Breast epithelium (tissue), 4 donors: ENCODE data around the gene ATXN7L1. TPM values are rescaled to one million over a fixed set of nuclear protein-coding genes. Genes with fewer than 3 reads are reported as not detected.

ENCODE experiments used
- DNase-seq, 2 donors: peaks; one replicate each; pipeline ENCODE4 v3.0.0-alpha.2; 2019; ENCODE audit warnings: low spot score in 2 of 2
- H3K27ac ChIP-seq, 2 donors: fragments of 200-600 bp; sonication (generic) in 1 of 2; one replicate each; pipeline ENCODE4 v1.5.1; 2016 to 2019; ENCODE audit warnings: mild to moderate bottlenecking in 1 of 2
- H3K27me3 ChIP-seq, 2 donors: fragments of 200-600 bp; sonication (generic) in 1 of 2; one replicate each; pipeline versions ENCODE4 v1.5.1 to v1.6.0; 2017 to 2019; ENCODE audit warnings: control low read depth in 1 of 2, mild to moderate bottlenecking in 1 of 2
- H3K36me3 ChIP-seq: fragments of 200-600 bp; one replicate; pipeline ENCODE4 v1.5.1; 2019
- H3K4me1 ChIP-seq, 2 donors: fragments of 200-600 bp; sonication (generic); one replicate each; pipeline ENCODE4 v1.5.1; 2016 to 2019; ENCODE audit warnings: control low read depth in 1 of 2
- H3K4me3 ChIP-seq, 3 donors: fragments of 200-600 bp; sonication (generic); 1 replicate in 2 of 3; 2 replicates in 1 of 3; pipeline ENCODE4 v1.5.1; 2016 to 2019; ENCODE audit warnings: mild to moderate bottlenecking in 3 of 3, moderate library complexity in 2 of 3
- H3K9me3 ChIP-seq, 2 donors: fragments of 200-600 bp; sonication (generic) in 1 of 2; one replicate each; pipeline ENCODE4 v1.5.1; 2016 to 2019; ENCODE audit warnings: control low read depth in 1 of 2
- CTCF ChIP-seq, 3 donors: fragments of 450-650 bp; IDR thresholded peaks; one replicate each; pipeline ENCODE4 v1.5.1; 2016 to 2017; ENCODE audit warnings: antibody characterized with exemption in 3 of 3, mild to moderate bottlenecking in 3 of 3, moderate library complexity in 3 of 3
- POLR2A ChIP-seq: fragments of 450-650 bp; IDR thresholded peaks from one replicate; pipeline ENCODE4 v1.6.1; 2016; ENCODE audit warnings: antibody characterized with exemption, mild to moderate bottlenecking, moderate library complexity
- POLR2AphosphoS5 ChIP-seq, 3 donors: sonication (generic); formaldehyde crosslinking; IDR thresholded peaks; one replicate each; pipeline ENCODE4 v1.6.1; 2017; ENCODE audit warnings: antibody characterized with exemption in 3 of 3
- intact Hi-C: fragments of 100-400 bp; cut with DNase I; formaldehyde crosslinking; loops from one replicate; pipeline ENCODE4 v1.15.1; 2023; ENCODE audit warnings: low total_unique reads
- total RNA-seq, 3 donors: library from RNA; depleted of rRNA; stranded (reverse); fragments of >200 nt; gene quantifications; one replicate each; pipeline ENCODE4 v1.1.0, GENCODE V29; 2016

Gene ATXN7L1
- total RNA-seq, 3 donors from 2014 or later: 10.7 to 18.4 (median 12.5) TPM

GRCh38 chr7:105745681-105746330 is 130.6 kb downstream of the ATXN7L1 start:
- intact Hi-C loops: no loop called here
- Histone ChIP-seq H3K27ac (no peak overlapping the region), H3K9me3 (no peaks in the 10 kb centered on the region), H3K27me3 (no peaks in the 10 kb centered on the region), H3K4me1 (no peaks in the 10 kb centered on the region), H3K36me3 (no peaks in the 10 kb centered on the region), H3K4me3 (no peak overlapping the region)
- no peak for TF ChIP-seq POLR2A
- no peak for TF ChIP-seq CTCF (IDR thresholded peaks at IDR 0.05)
- no peak for TF ChIP-seq POLR2AphosphoS5 (IDR thresholded peaks at IDR 0.05)
- no peak for DNase-seq

DNA sequence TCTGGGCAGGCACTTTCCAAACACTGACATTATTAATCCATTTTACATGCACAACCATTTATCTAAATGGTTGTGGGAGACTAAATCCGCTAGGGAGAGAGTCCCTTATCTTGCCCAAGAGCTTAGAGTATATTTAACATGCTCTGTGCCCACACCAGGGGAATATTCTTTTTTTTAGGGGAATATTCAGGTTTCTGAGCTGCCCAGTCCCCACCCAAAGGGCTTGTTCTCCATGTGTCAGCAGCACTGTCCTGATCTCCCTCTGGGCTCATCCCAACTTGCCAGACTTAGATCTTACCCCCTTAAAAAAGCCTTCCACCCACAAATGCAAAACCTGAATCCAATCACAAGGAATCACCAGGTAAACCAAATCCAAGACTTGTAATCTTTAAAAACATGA is 132.1 kb downstream of the ATXN7L1 start:
- no peaks in the 10 kb centered on the region for H3K9me3 ChIP-seq
- no peaks in the 10 kb centered on the region for H3K4me1 ChIP-seq
- intact Hi-C loops: no loop called here
- TF ChIP-seq CTCF (IDR thresholded peaks at IDR 0.05): no peak
- TF ChIP-seq POLR2AphosphoS5 (IDR thresholded peaks at IDR 0.05): no peak
- no peak for TF ChIP-seq POLR2A
- DNase-seq: no peak
- no peak overlapping the region for H3K4me3 ChIP-seq
- H3K36me3 ChIP-seq: no peaks in the 10 kb centered on the region
- H3K27ac ChIP-seq: no peak overlapping the region
- no peaks in the 10 kb centered on the region for H3K27me3 ChIP-seq

DNA sequence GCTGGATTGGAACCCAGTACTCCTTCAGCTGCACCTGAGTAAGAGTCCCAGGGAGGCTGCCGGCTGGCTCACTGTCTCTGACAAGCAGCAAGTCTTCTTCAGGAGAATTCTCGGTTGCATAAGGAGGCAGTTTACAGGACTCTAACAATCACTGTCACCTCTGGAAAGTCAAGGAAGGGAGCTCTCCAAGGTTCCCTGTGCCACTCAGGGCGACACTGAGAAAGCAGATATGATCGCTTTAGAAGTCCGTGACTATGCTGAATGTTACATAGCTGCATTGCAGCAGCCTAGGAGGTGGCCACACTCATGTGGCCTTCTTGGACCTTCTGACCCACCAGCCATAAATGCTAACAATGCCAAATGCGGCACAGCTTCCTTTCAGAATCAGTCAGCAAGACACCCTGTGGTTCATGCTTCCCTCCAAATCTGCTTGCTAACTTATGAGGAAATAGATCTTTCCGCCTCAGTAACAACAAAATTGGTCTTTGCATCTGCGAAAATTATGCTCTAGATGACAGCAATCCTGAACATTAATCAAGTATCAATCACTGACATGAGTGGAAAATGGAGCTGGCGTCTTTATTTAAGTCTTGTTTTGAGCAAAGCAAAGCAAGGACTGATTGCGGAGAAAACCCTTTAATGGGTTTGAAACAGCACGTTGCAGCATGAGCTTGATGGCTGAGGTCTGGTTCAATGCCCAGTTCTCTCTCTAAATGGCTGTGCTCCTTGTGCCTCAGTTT is 132.9 kb downstream of the ATXN7L1 start:
- Histone ChIP-seq H3K27ac (no peak overlapping the region), H3K4me3 (no peak overlapping the region)
- intact Hi-C loops: no loop called here

DNA sequence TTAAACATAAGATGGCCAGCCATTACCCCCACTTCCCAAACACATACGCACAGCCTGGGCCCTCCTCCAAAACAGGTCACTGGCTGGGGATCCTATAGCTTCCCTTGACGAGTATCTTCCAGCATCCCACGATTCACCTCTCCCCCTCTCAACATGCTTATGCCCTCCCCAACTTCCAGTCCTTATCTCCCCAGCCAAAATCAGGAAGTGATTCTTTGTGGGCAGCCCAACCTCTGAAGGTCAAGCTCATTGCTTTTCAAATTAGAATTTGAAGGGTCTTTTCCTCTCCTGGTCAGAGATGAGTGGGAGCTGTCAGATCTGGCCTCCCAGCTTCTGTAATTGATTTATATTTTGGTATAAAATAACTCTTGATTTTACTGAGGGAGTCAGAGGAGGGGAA is 133.6 kb downstream of the ATXN7L1 start:
- no peaks in the 10 kb centered on the region for H3K4me1 ChIP-seq
- H3K36me3 ChIP-seq: no peaks in the 10 kb centered on the region
- no peak overlapping the region for H3K27ac ChIP-seq
- H3K4me3 ChIP-seq: no peak overlapping the region
- no peak for DNase-seq
- no peaks in the 10 kb centered on the region for H3K9me3 ChIP-seq
- intact Hi-C loops: no loop called here
- TF ChIP-seq CTCF (IDR thresholded peaks at IDR 0.05) (no peak), POLR2A (no peak), POLR2AphosphoS5 (IDR thresholded peaks at IDR 0.05) (no peak)
- H3K27me3 ChIP-seq: no peaks in the 10 kb centered on the region

More for the DNA sequence above, 132.9 kb downstream of the ATXN7L1 start:
- TF ChIP-seq POLR2A: no peak
- TF ChIP-seq POLR2AphosphoS5 (IDR thresholded peaks at IDR 0.05): no peak
- TF ChIP-seq CTCF (IDR thresholded peaks at IDR 0.05): no peak
- H3K4me1 ChIP-seq: no peaks in the 10 kb centered on the region
- H3K9me3 ChIP-seq: no peaks in the 10 kb centered on the region
- H3K36me3 ChIP-seq: no peaks in the 10 kb centered on the region
- DNase-seq: no peak
- no peaks in the 10 kb centered on the region for H3K27me3 ChIP-seq

DNA sequence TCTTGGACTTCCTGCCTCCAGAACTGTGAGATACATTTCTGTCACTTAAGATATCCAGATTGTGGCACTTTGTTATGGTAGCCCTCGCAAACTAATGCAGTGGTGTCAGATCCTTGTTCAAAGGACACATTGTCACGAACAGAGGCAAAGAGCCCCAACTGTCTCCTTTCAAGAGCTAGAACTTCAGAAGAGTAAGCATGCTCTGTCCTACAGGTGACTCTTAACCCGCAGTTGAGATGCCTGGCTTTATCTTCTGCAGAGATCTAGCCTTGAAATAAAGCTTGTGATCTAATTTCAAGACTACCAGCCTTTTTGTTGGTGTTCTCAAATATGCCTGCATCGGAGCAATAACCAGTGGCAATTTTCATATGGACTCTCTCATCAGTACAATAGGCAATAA is 134.4 kb downstream of the ATXN7L1 start:
- no peak for DNase-seq
- H3K9me3 ChIP-seq: no peaks in the 10 kb centered on the region
- H3K4me1 ChIP-seq: no peaks in the 10 kb centered on the region
- H3K36me3 ChIP-seq: no peaks in the 10 kb centered on the region
- H3K27me3 ChIP-seq: no peaks in the 10 kb centered on the region
- no peak overlapping the region for H3K4me3 ChIP-seq
- no peak overlapping the region for H3K27ac ChIP-seq
- intact Hi-C loops: no loop called here
- TF ChIP-seq CTCF (IDR thresholded peaks at IDR 0.05) (no peak), POLR2A (no peak), POLR2AphosphoS5 (IDR thresholded peaks at IDR 0.05) (no peak)
